AG08395 (cell line): ENCODE measurements around the gene ACER3.
"Not testable (repeated sequence)": the region's sequence is repeated elsewhere in the genome, so short reads cannot be mapped to it uniquely, and the experiment has no call there.

Experiments
- DNase-seq: peaks from one replicate; pipeline ENCODE4 v3.0.0; 2012; ENCODE audit warnings: mixed read lengths, low spot score

The ACER3 gene

GRCh38 chr11:77038029-77038824, 177.5 kb downstream of the ACER3 start:
- no peak for DNase-seq

GRCh38 chr11:77038825-77039326, 178.2 kb downstream of the ACER3 start:
- DNase-seq: no peak

GRCh38 chr11:77039491-77040400, 179.0 kb downstream of the ACER3 start:
- peak; percentile 43 for DNase-seq

- DNase-seq: no peak
Observed at GRCh38 chr11:77040401-77040777, 179.7 kb downstream of the ACER3 start.

GRCh38 chr11:77040889-77041288, 180.2 kb downstream of the ACER3 start:
- DNase-seq: no peak

- no peak for DNase-seq
Observed at GRCh38 chr11:77042111-77042726, 181.5 kb downstream of the ACER3 start.

GRCh38 chr11:77044356-77044755, 183.6 kb downstream of the ACER3 start:
- no peak for DNase-seq

GRCh38 chr11:77044886-77045285, 184.2 kb downstream of the ACER3 start:
- no peak for DNase-seq

- DNase-seq: peak; percentile 47
Observed at GRCh38 chr11:77046060-77046501, 185.4 kb downstream of the ACER3 start.

- peak; percentile 74 for DNase-seq
Observed at GRCh38 chr11:77047007-77047927, 186.5 kb downstream of the ACER3 start.

- DNase-seq: not testable (repeated sequence)
Observed at GRCh38 chr11:77047928-77048446, 187.3 kb downstream of the ACER3 start.

GRCh38 chr11:77049026-77049425, 188.3 kb downstream of the ACER3 start:
- DNase-seq: no peak

- no peak for DNase-seq
Observed at GRCh38 chr11:77051511-77051910, 190.8 kb downstream of the ACER3 start.

GRCh38 chr11:77052518-77052917, 191.8 kb downstream of the ACER3 start:
- DNase-seq: no peak

GRCh38 chr11:77053217-77054015, 192.7 kb downstream of the ACER3 start:
- DNase-seq: no peak

GRCh38 chr11:77054084-77054483, 193.4 kb downstream of the ACER3 start:
- DNase-seq: no peak

- no peak for DNase-seq
Observed at GRCh38 chr11:77055101-77055561, 194.4 kb downstream of the ACER3 start.

GRCh38 chr11:77055913-77056312, 195.2 kb downstream of the ACER3 start:
- DNase-seq: no peak

- no peak for DNase-seq
Observed at GRCh38 chr11:77056814-77057402, 196.2 kb downstream of the ACER3 start.
